Activated CD8-positive, alpha-beta memory T cell treated with anti-CD3 and anti-CD28 coated beads for 4 hours (primary cell): Measurements from ENCODE around the gene ARAP2.
"Not testable (repeated sequence)": the region's sequence is repeated elsewhere in the genome, so short reads cannot be mapped to it uniquely, and the experiment has no call there.

Experiments used
- DNase-seq, 2 donors: peaks; one replicate each; pipeline ENCODE4 v3.0.0-alpha.2; 2020; ENCODE audit warnings: low read depth in 2 of 2

The ARAP2 gene

DNA sequence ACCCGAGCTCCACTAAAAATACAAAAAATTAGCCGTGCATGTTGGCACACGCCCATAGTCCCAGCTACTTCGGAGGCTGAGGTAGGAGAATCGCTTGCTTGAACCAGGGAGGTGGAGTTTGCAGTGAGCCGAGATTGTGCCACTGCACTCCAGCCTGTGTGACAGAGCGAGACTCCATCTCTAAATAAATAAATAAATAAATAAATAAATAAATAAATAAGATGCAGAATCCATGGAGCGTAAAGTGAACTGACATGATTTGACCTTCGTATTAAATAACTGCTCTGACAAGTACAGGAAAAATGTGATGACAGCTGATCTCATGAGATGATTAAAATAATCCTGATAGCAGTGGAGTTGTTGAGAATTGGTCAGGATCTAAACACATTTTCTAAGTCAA lies 62.0 kb downstream of the ARAP2 start:
- DNase-seq: not testable (repeated sequence)

DNA sequence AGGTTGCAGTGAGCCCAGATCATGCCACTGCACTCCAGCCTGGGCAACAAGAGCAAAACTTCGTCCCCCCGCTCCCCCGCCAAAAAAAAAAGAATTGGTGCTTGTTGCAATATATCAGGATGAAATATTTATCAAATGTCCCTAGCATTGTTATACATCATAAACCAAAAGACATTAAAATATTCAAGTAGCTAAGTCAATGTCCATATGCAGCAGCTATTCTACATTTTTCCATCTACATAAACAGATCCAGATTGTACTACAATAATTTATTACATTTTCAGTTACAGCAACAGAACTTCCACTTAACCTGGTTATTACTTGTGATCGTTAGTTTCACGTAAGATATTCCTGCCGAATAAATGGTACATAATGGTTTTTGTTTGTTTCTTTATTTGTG lies 64.1 kb downstream of the ARAP2 start:
- DNase-seq: no peak

GRCh38 chr4:36178484-36178883 lies 65.8 kb downstream of the ARAP2 start:
- DNase-seq: no peak

DNA sequence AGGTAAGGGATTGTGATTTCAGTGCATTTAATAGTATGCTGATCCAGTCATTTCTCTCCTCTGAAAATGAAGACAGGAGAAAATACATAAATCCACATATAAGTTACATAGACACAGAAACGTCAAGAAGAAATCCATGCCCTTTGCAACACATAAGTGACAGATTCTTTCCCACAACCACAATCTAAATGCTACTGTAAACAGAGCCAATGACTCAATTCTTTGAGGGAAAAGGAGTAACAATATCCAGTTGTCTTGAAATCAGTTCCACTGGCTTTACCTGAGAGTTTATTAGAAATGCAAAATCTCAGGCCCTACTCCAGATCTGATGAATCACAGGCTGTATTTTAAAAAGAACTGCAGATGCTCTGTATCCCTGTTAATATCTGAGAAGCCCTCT lies 66.4 kb downstream of the ARAP2 start:
- no peak for DNase-seq

GRCh38 chr4:36174570-36174969 lies 69.7 kb downstream of the ARAP2 start:
- no peak for DNase-seq

DNA sequence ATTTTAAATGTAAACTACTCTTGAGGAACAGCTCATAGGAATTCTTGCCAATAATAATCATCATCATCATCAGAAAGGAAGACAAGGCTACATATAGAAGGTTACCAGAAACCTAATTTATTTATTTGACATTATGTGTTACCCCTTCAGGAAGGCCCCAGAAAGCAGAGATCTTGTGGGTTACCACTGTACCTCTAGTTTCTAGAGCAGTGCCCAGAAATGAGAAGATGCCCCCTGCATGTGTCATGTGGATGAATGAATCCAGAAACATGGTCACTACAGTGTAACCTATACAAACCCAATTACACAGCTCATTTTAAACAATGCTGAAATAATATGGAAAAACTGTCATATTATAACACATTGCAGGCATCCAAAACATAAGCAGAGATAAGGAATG lies 70.4 kb downstream of the ARAP2 start:
- no peak for DNase-seq

DNA sequence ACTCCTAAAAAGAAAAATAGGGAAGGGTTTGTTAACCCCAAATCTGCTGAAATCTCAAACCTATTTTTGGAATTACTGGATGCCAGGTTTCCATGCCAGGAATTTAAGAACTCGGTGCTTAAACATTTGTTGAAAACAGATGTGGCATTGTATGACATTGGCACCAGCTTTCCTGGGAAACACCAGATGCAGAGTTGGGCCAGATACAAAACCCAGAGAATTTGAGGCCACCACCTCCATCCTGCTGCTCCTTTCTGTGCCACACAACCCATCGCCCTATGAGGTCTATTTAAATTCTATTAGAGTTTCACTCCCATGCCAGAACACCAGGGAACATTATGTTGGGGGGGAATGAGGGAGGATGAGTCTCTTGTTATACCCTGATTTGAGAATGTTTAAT lies 71.7 kb downstream of the ARAP2 start:
- DNase-seq: no peak

- DNase-seq: no peak
Measured at GRCh38 chr4:36168127-36168878, 76.0 kb downstream of the ARAP2 start.

DNA sequence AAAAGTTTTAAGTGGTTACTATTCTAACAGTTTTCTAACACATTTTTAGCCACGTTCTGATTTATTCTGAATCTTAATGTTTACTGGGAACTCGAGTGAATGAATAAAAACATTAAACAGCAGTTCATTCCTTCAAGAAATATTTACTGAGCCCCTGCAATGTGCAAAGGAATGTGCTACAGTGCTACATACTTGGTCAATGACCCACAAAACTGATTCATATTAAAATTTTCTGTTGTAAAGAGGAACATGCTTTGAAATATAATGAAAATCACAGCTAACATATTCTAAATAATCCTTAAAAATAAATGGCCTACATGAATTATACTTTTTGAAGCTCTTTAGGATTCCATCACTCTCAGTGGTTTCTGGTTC lies 78.7 kb downstream of the ARAP2 start:
- DNase-seq: no peak

DNA sequence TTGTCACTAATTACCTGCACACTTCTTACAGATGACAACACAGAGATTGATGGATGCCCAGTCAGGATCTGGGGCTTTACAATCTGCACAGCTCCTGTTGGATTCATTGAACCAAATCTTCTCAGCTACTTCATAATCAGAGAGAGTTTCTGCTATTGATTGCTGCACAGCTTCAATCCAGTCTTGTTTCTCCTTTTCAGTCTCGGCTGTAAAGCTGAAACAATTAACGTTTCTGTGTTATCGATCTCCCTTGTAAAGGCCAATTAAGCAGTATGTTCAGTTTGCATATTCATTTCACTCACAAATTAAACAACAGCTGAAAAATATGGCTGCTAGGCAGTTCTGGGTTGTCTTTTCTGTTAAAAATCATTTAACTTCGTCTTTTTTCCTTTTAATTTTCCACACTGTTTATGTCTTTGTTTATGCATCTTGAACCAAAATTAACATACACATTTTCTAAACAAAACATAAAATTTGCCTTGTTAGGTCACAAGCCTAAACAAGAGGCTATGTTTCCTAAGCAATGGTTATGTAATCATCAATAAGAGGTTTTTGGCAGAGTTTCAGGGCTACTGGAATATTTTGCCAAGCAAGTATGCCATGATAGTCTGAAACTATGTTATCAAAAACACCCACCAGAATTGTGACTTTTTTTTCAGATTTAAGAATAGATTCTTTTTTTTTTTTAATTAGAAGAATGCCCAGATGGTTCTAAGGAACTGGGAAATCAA lies 79.2 kb downstream of the ARAP2 start:
- DNase-seq: no peak

- no peak for DNase-seq
Measured at GRCh38 chr4:36163198-36163597, 81.1 kb downstream of the ARAP2 start.

GRCh38 chr4:36159208-36159607 lies 85.1 kb downstream of the ARAP2 start:
- no peak for DNase-seq

GRCh38 chr4:36152735-36153134 lies 91.6 kb downstream of the ARAP2 start:
- DNase-seq: no peak

DNA sequence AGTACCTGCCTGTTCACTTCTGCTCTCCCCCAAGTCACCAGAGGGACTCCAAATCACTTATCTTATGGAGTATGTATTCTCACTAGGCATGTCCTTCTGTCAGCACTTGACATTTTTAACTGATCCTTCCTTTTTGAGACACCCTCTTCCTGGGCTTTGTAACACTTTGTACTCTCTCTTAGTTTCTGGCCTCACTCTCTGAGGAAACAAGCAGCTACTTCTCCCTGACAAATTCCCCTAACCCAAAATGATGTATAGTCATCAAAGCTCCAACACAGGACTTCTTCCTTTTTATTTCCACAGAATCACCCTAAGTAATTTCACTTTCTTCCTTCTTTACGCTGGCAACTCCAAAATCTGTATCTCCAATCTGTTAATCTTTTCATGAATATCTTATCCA lies 101.8 kb downstream of the ARAP2 start:
- DNase-seq: no peak

- DNase-seq: no peak
Measured at GRCh38 chr4:36141186-36141585, 103.1 kb downstream of the ARAP2 start.

DNA sequence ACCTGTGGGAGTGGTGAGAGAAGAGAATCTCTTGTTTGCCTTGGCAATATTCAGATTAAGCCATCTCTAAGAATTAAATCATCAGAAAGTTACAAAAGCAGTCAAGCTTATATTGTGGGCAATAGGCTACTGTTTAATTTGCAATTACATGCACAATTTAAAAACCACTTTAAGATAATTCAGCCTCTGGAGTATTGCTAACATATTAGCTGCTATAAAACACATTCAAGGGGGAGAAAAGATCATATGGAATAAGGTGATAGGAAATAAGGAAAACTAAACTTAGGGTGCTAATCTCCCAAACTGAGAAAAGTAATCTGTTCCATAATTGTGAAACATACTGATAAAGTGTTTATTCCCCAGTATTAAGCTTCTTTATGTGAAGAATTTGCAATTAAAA lies 103.9 kb downstream of the ARAP2 start:
- no peak for DNase-seq

GRCh38 chr4:36138220-36138619 lies 106.1 kb downstream of the ARAP2 start:
- DNase-seq: no peak

- DNase-seq: no peak
Measured at GRCh38 chr4:36137336-36137735, 107.0 kb downstream of the ARAP2 start.

GRCh38 chr4:36133658-36134057 lies 110.7 kb downstream of the ARAP2 start:
- no peak for DNase-seq

DNA sequence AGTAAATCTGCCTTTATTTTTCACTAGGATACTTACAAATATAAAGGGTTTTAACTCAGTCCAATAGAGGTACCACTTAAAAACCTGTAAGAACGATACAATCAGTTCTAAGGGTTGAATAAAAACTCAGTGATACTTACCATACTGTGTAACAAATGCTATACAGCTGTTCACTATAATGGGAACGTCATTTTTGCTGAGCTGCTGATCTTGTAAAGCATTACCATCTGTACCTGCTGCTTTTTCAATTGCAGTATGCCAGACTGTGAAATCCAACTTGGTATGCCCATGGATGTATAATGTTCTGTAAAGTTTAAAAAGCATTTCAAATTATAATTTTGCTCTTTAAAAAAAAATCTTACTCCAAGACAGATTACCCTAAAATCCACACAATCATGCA lies 111.2 kb downstream of the ARAP2 start:
- no peak for DNase-seq

GRCh38 chr4:36130641-36131040 lies 113.7 kb downstream of the ARAP2 start:
- DNase-seq: no peak

DNA sequence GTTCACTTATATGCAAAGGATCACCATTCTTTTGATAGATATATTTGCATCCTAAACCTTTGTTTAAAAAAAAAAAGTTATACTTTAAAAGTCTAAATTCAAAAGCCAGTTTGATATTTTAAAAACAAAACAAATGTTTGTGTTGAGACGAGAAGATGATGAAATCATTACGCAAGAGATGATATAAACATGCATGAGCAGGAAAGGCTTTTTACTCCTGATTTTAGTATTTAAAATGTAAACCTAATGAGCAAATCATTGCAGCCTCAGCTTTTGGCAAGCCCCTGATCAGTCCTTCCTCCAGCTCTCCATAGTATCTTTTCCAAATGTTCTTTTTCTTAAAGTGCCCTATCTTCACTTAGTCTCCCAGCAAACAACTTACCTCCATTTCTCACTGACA lies 115.6 kb downstream of the ARAP2 start:
- DNase-seq: no peak

DNA sequence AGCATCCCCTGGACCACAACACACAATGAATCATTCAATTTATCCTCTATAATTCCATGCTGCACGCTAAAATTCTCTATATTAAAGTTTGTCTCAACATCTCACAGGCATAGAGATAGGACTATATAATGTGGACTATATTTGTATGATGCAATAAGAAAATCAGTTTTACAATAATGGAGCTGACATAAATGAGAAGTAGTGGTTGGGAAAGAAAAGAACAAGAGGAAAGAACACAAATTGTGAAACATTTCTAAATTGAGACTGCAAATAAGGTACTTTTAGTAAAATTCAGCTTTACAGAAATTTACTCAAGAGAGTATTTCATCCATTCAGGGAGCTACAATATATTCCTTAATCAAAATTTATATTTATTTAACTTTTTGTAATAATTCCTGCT lies 120.4 kb downstream of the ARAP2 start:
- no peak for DNase-seq

- DNase-seq: no peak
Measured at GRCh38 chr4:36115312-36115711, 129.0 kb downstream of the ARAP2 start.
